Measurements from ENCODE around the gene PDE6B.

GRCh38 chr4:581181-581580 is 44.2 kb upstream of the PDE6B start:
- TF ChIP-seq CTCF (IDR thresholded peaks at IDR 0.05) (no peak), POLR2A (IDR thresholded peaks at IDR 0.05) (no peak)

Measured in thyroid gland (tissue), 4 donors.